Measurements from ENCODE around the gene FAM53A. TPM values are rescaled to one million over a fixed set of nuclear protein-coding genes. Genes with fewer than 3 reads are reported as not detected.
A peak's percentile ranks its signal among the peaks of the same experiment; 100 is the strongest.

The FAM53A gene
- total RNA-seq, 1 donor from 2014 or later: 4.3 TPM

- DNase-seq (ENCODE audit: low read depth, low spot score): no peak
- no peak for TF ChIP-seq CTCF (conservative IDR thresholded peaks at IDR 0.05)
- H3K4me1 Mint-ChIP-seq: no peaks in the 10 kb centered on the region
- peaks cover 4% of the 10 kb centered on the region for H3K27me3 Mint-ChIP-seq (ENCODE audit: low read depth)
- no peak overlapping the region for H3K27ac Mint-ChIP-seq (ENCODE audit: unreplicated experiment)
- no peaks in the 10 kb centered on the region for H3K36me3 Mint-ChIP-seq (ENCODE audit: low read depth)
- no peaks in the 10 kb centered on the region for H3K9me3 Mint-ChIP-seq
- no peak overlapping the region for H3K4me3 Mint-ChIP-seq
Measured at GRCh38 chr4:1630266-1630665, 53.8 kb downstream of the FAM53A start.

- H3K4me3 Mint-ChIP-seq: no peak overlapping the region
- no peaks in the 10 kb centered on the region for H3K9me3 Mint-ChIP-seq
- no peaks in the 10 kb centered on the region for H3K4me1 Mint-ChIP-seq
- no peak for TF ChIP-seq CTCF (conservative IDR thresholded peaks at IDR 0.05)
- DNase-seq (ENCODE audit: low read depth, low spot score): no peak
- no peak overlapping the region for H3K27ac Mint-ChIP-seq (ENCODE audit: unreplicated experiment)
- no peaks in the 10 kb centered on the region for H3K36me3 Mint-ChIP-seq (ENCODE audit: low read depth)
- H3K27me3 Mint-ChIP-seq (ENCODE audit: low read depth): no peaks in the 10 kb centered on the region
Measured at GRCh38 chr4:1629699-1630083, 54.4 kb downstream of the FAM53A start.

- no peaks in the 10 kb centered on the region for H3K4me1 Mint-ChIP-seq
- H3K4me3 Mint-ChIP-seq: no peak overlapping the region
Measured at GRCh38 chr4:1628892-1629698, 55.0 kb downstream of the FAM53A start.

GRCh38 chr4:1627417-1628313, 56.4 kb downstream of the FAM53A start:
- H3K9me3 Mint-ChIP-seq: no peaks in the 10 kb centered on the region
- no peak for DNase-seq (ENCODE audit: low read depth, low spot score)
- no peak overlapping the region for H3K27ac Mint-ChIP-seq (ENCODE audit: unreplicated experiment)
- H3K4me3 Mint-ChIP-seq: no peak overlapping the region
- no peaks in the 10 kb centered on the region for H3K36me3 Mint-ChIP-seq (ENCODE audit: low read depth)
- no peaks in the 10 kb centered on the region for H3K4me1 Mint-ChIP-seq
- no peak for TF ChIP-seq CTCF (conservative IDR thresholded peaks at IDR 0.05)
- no peaks in the 10 kb centered on the region for H3K27me3 Mint-ChIP-seq (ENCODE audit: low read depth)

More at GRCh38 chr4:1628892-1629698, 55.0 kb downstream of the FAM53A start:
- peak; percentile 98 for TF ChIP-seq CTCF (conservative IDR thresholded peaks at IDR 0.05)
- Mint-ChIP-seq H3K27ac (ENCODE audit: unreplicated experiment) (no peak overlapping the region), H3K36me3 (ENCODE audit: low read depth) (no peaks in the 10 kb centered on the region), H3K9me3 (no peaks in the 10 kb centered on the region), H3K27me3 (ENCODE audit: low read depth) (no peaks in the 10 kb centered on the region)
- DNase-seq (ENCODE audit: low read depth, low spot score): peak; percentile 96

GRCh38 chr4:1626941-1627340, 57.2 kb downstream of the FAM53A start:
- Mint-ChIP-seq H3K9me3 (no peaks in the 10 kb centered on the region), H3K27me3 (ENCODE audit: low read depth) (no peaks in the 10 kb centered on the region), H3K4me1 (no peaks in the 10 kb centered on the region), H3K4me3 (no peak overlapping the region), H3K36me3 (ENCODE audit: low read depth) (no peaks in the 10 kb centered on the region), H3K27ac (ENCODE audit: unreplicated experiment) (no peak overlapping the region)
- DNase-seq (ENCODE audit: low read depth, low spot score): no peak
- no peak for TF ChIP-seq CTCF (conservative IDR thresholded peaks at IDR 0.05)

Measured in neural crest cell (in vitro differentiated cells).